Measurements from ENCODE around the gene CDC42BPA.
"Not testable (repeated sequence)": the region's sequence is repeated elsewhere in the genome, so short reads cannot be mapped to it uniquely, and the experiment has no call there.

Gene CDC42BPA

GRCh38 chr1:227261501-227261900, 56.8 kb downstream of the CDC42BPA start:
- no peak for DNase-seq (ENCODE audit: extremely low read depth in 1 of 2, low read depth in 1 of 2)

GRCh38 chr1:227260433-227260832, 57.9 kb downstream of the CDC42BPA start:
- no peak for DNase-seq (ENCODE audit: extremely low read depth in 1 of 2, low read depth in 1 of 2)

GRCh38 chr1:227257964-227258363, 60.3 kb downstream of the CDC42BPA start:
- no peak for DNase-seq (ENCODE audit: extremely low read depth in 1 of 2, low read depth in 1 of 2)

- no peak for DNase-seq (ENCODE audit: extremely low read depth in 1 of 2, low read depth in 1 of 2)
Observed at GRCh38 chr1:227255086-227255732, 63.1 kb downstream of the CDC42BPA start.

- no peak for DNase-seq (ENCODE audit: extremely low read depth in 1 of 2, low read depth in 1 of 2)
Observed at GRCh38 chr1:227253065-227253464, 65.2 kb downstream of the CDC42BPA start.

- no peak for DNase-seq (ENCODE audit: extremely low read depth in 1 of 2, low read depth in 1 of 2)
Observed at GRCh38 chr1:227245613-227246320, 72.5 kb downstream of the CDC42BPA start.

GRCh38 chr1:227244339-227245118, 73.8 kb downstream of the CDC42BPA start:
- DNase-seq (ENCODE audit: extremely low read depth in 1 of 2, low read depth in 1 of 2), result no peak

GRCh38 chr1:227242811-227243682, 75.2 kb downstream of the CDC42BPA start:
- no peak for DNase-seq (ENCODE audit: extremely low read depth in 1 of 2, low read depth in 1 of 2)

- DNase-seq (ENCODE audit: extremely low read depth in 1 of 2, low read depth in 1 of 2), result no peak
Observed at GRCh38 chr1:227240983-227241382, 77.3 kb downstream of the CDC42BPA start.

GRCh38 chr1:227234998-227235405, 83.3 kb downstream of the CDC42BPA start:
- no peak for DNase-seq (ENCODE audit: extremely low read depth in 1 of 2, low read depth in 1 of 2)

- DNase-seq (ENCODE audit: extremely low read depth in 1 of 2, low read depth in 1 of 2), result not testable (repeated sequence)
Observed at GRCh38 chr1:227231128-227231527, 87.2 kb downstream of the CDC42BPA start.

- no peak for DNase-seq (ENCODE audit: extremely low read depth in 1 of 2, low read depth in 1 of 2)
Observed at GRCh38 chr1:227228201-227228600, 90.1 kb downstream of the CDC42BPA start.

GRCh38 chr1:227227761-227228160, 90.5 kb downstream of the CDC42BPA start:
- DNase-seq (ENCODE audit: extremely low read depth in 1 of 2, low read depth in 1 of 2), result no peak

GRCh38 chr1:227225715-227226346, 92.5 kb downstream of the CDC42BPA start:
- no peak for DNase-seq (ENCODE audit: extremely low read depth in 1 of 2, low read depth in 1 of 2)

GRCh38 chr1:227223171-227223806, 95.0 kb downstream of the CDC42BPA start:
- DNase-seq (ENCODE audit: extremely low read depth in 1 of 2, low read depth in 1 of 2), result no peak

- DNase-seq (ENCODE audit: extremely low read depth in 1 of 2, low read depth in 1 of 2), result no peak
Observed at GRCh38 chr1:227219715-227220292, 98.5 kb downstream of the CDC42BPA start.

- no peak for DNase-seq (ENCODE audit: extremely low read depth in 1 of 2, low read depth in 1 of 2)
Observed at GRCh38 chr1:227218870-227219573, 99.3 kb downstream of the CDC42BPA start.

GRCh38 chr1:227215863-227216510, 102.3 kb downstream of the CDC42BPA start:
- no peak for DNase-seq (ENCODE audit: extremely low read depth in 1 of 2, low read depth in 1 of 2)

All from stimulated activated CD8-positive, alpha-beta memory T cell treated with anti-CD3 and anti-CD28 coated beads, Interleukin-7, amount 100 ng/mL, for 48 hours (primary cell).